ENCODE data around the gene NOX3. TPM values are rescaled to one million over a fixed set of nuclear protein-coding genes. Genes with fewer than 3 reads are reported as not detected.
"Not testable (repeated sequence)": the region's sequence is repeated elsewhere in the genome, so short reads cannot be mapped to it uniquely, and the experiment has no call there.

NOX3 gene
- total RNA-seq, 4 donors from 2014 or later, result not detected

DNA sequence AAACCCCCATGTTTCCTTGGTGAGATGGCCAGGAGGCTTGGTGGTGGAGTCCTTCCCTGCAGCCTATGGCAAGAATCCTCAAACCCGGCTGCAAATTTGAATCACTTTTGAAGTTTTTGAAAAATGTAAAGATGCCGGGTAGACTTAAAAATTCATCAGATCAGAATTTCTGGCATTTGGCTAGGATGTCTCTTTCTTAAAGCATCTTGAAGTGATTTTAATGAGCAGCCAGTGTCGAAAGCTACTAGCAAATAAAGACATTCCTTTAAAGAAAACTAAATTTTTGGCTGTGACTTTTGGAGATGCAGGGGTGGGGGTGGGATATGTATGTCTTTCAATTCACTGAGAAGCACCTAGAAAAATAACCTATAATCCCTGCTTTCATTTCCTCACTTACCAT, 25.6 kb upstream of the NOX3 start:
- Histone ChIP-seq H3K4me1 (no peaks in the 10 kb centered on the region), H3K27me3 (no peaks in the 10 kb centered on the region), H3K4me3 (no peak overlapping the region), H3K27ac (no peak overlapping the region), H3K36me3 (no peaks in the 10 kb centered on the region), H3K9me3 (no peaks in the 10 kb centered on the region)
- TF ChIP-seq, protein P1, sequence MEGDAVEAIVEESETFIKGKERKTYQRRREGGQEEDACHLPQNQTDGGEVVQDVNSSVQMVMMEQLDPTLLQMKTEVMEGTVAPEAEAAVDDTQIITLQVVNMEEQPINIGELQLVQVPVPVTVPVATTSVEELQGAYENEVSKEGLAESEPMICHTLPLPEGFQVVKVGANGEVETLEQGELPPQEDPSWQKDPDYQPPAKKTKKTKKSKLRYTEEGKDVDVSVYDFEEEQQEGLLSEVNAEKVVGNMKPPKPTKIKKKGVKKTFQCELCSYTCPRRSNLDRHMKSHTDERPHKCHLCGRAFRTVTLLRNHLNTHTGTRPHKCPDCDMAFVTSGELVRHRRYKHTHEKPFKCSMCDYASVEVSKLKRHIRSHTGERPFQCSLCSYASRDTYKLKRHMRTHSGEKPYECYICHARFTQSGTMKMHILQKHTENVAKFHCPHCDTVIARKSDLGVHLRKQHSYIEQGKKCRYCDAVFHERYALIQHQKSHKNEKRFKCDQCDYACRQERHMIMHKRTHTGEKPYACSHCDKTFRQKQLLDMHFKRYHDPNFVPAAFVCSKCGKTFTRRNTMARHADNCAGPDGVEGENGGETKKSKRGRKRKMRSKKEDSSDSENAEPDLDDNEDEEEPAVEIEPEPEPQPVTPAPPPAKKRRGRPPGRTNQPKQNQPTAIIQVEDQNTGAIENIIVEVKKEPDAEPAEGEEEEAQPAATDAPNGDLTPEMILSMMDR (IDR thresholded peaks at IDR 0.05), result no peak
- no peak for TF ChIP-seq POLR2A (IDR thresholded peaks at IDR 0.05)
- DNase-seq, result no peak

DNA sequence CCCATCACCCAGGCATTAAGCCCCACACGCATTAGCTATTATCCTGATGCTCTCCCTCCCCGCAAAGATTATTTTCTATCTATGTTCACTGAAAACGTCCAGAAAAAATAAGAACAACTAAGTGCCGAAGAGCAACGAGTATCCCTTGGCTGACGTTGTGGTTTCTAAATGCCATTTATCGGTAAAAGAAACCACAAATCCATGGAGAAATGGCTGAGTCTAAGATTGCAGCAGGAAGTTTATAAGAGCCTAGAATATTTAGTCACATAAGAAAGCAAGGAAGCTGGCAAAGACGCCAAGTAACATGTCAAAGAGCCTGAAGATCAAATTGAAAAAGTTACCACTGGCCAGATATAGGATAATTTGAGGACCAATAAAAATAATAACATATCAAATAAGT, 18.1 kb upstream of the NOX3 start:
- TF ChIP-seq, protein P1 (IDR thresholded peaks at IDR 0.05), result no peak
- no peak for TF ChIP-seq POLR2A (IDR thresholded peaks at IDR 0.05)
- H3K27ac ChIP-seq, result no peak overlapping the region
- no peaks in the 10 kb centered on the region for H3K36me3 ChIP-seq
- no peak for DNase-seq
- no peaks in the 10 kb centered on the region for H3K27me3 ChIP-seq
- no peaks in the 10 kb centered on the region for H3K4me1 ChIP-seq
- no peaks in the 10 kb centered on the region for H3K9me3 ChIP-seq
- H3K4me3 ChIP-seq, result no peak overlapping the region

DNA sequence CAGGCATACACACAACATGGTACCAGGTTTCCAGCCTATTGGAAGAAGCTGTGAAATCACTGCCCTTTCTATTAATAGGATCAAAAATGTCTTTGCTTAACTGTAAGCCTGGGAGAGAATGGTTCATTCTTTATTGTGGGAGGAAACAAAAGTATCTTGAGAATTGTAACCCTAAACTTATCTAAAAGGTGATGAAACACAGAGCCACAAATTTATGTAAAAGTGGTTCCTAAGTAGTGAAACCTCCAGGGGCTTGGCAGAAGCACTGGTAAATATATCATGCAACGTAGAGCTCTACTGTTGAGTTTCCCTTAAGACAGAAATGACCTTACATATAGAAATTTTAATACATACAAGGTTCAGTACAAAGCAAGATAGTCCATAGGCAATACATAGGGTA, 17.2 kb upstream of the NOX3 start:
- no peaks in the 10 kb centered on the region for H3K36me3 ChIP-seq
- no peak overlapping the region for H3K27ac ChIP-seq
- H3K27me3 ChIP-seq, result no peaks in the 10 kb centered on the region

DNA sequence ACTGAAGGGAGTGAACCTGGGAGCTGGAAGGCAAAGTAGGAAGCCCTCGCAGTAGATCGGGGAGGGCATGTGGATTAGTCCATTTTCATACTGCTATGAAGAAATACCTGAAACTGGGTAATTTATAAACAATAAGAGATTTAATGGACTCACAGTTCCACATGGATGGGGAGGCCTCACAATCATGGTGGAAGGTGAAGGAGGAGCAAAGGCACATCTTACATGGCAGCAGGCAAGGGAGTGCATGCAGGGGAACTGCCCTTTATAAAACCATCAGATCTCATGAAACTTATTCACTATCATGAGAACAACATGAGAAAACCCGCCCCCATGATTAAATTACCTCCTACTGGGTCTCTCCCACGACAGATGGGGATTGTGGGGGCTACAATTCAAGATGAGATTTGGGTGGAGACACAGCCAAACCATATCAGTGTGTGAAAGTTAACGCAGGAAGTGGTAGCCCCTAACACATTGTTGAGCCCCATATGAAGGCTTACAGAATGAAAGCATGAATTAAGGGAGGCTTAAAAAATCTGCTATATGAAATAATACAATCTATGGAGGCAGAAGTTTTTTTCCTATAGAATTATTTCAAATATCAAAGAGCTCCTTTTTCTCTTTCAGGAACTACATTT, 15.5 kb upstream of the NOX3 start:
- not testable (repeated sequence) for H3K27ac ChIP-seq, H3K36me3 ChIP-seq, H3K4me1 ChIP-seq, DNase-seq, H3K9me3 ChIP-seq, H3K4me3 ChIP-seq, H3K27me3 ChIP-seq

More for the DNA sequence above, 17.2 kb upstream of the NOX3 start:
- Histone ChIP-seq H3K4me3 (no peak overlapping the region), H3K4me1 (no peaks in the 10 kb centered on the region), H3K9me3 (peaks cover 0 to 5% (median 0%) of the 10 kb centered on the region in 4 donors)
- DNase-seq, result no peak
- TF ChIP-seq, protein P1 (IDR thresholded peaks at IDR 0.05), result no peak
- no peak for TF ChIP-seq POLR2A (IDR thresholded peaks at IDR 0.05)

- H3K9me3 ChIP-seq, H3K27me3 ChIP-seq, H3K4me3 ChIP-seq, H3K36me3 ChIP-seq, DNase-seq, H3K27ac ChIP-seq, H3K4me1 ChIP-seq: not testable (repeated sequence)
Measured at GRCh38 chr6:155468543-155468942, 12.9 kb upstream of the NOX3 start.

- TF ChIP-seq, protein P1 (IDR thresholded peaks at IDR 0.05), result no peak
- no peak for TF ChIP-seq POLR2A (IDR thresholded peaks at IDR 0.05)
- H3K36me3 ChIP-seq, result no peaks in the 10 kb centered on the region
- DNase-seq, result no peak
- H3K4me3 ChIP-seq, result no peak overlapping the region
- peaks cover 0 to 6% (median 0%) of the 10 kb centered on the region in 4 donors for H3K9me3 ChIP-seq
- H3K27me3 ChIP-seq, result no peaks in the 10 kb centered on the region
- no peak overlapping the region for H3K27ac ChIP-seq
- no peaks in the 10 kb centered on the region for H3K4me1 ChIP-seq
Measured at GRCh38 chr6:155466539-155466938, 10.9 kb upstream of the NOX3 start.

- no peak overlapping the region for H3K4me3 ChIP-seq
- H3K4me1 ChIP-seq, result no peaks in the 10 kb centered on the region
- no peak overlapping the region for H3K27ac ChIP-seq
- no peaks in the 10 kb centered on the region for H3K36me3 ChIP-seq
- no peaks in the 10 kb centered on the region for H3K9me3 ChIP-seq
- no peak for DNase-seq
- no peak for TF ChIP-seq POLR2A (IDR thresholded peaks at IDR 0.05)
- TF ChIP-seq, protein P1 (IDR thresholded peaks at IDR 0.05), result no peak
- no peaks in the 10 kb centered on the region for H3K27me3 ChIP-seq
Measured at GRCh38 chr6:155461556-155461955, 5.9 kb upstream of the NOX3 start.

All from Peyer's patch (tissue), 4 donors.